Colonic mucosa (tissue), 4 donors: ENCODE data around the gene KRTAP2-3. TPM values are rescaled to one million over a fixed set of nuclear protein-coding genes. Genes with fewer than 3 reads are reported as not detected.
"Not testable (repeated sequence)": the region's sequence is repeated elsewhere in the genome, so short reads cannot be mapped to it uniquely, and the experiment has no call there.

ENCODE experiments used
- DNase-seq: peaks from one replicate; pipeline ENCODE4 v3.0.0-alpha.2; 2020
- H3K27ac ChIP-seq: fragments of 200-600 bp; one replicate; pipeline ENCODE4 v1.8.0; 2021
- H3K27me3 ChIP-seq: fragments of 200-600 bp; one replicate; pipeline ENCODE4 v1.8.0; 2021
- H3K36me3 ChIP-seq: fragments of 200-600 bp; one replicate; pipeline ENCODE4 v1.8.0; 2021
- H3K4me1 ChIP-seq: fragments of 200-600 bp; one replicate; pipeline ENCODE4 v1.8.0; 2021; ENCODE audit warnings: mild to moderate bottlenecking
- H3K4me3 ChIP-seq: fragments of 200-600 bp; one replicate; pipeline ENCODE4 v1.8.0; 2021
- H3K9ac ChIP-seq, 2 donors: one replicate each; pipeline ENCODE4 v1.7.0; 2013; ENCODE audit warnings: control low read depth in 2 of 2, low read depth in 2 of 2, low read length in 2 of 2
- H3K9me3 ChIP-seq: fragments of 200-600 bp; one replicate; pipeline ENCODE4 v1.8.0; 2021
- CTCF ChIP-seq: fragments of 200-600 bp; IDR thresholded peaks from one replicate; pipeline ENCODE4 v1.8.0; 2022; ENCODE audit warnings: antibody characterized with exemption, mild to moderate bottlenecking
- intact Hi-C: fragments of 100-400 bp; cut with DNase I; formaldehyde crosslinking; loops from one replicate; pipeline ENCODE4 v1.14.1; 2022
- total RNA-seq, 2 donors: library from RNA; stranded (reverse); fragmentation: NEBNext Ultra II Directional in 1 of 2; extraction: Animal tissue kit (Norgen Biotek cat#: 25700) in 1 of 2; gene quantifications; one replicate each; pipeline ENCODE4 v1.2.1, GENCODE V29; 2021
- donor health status: healthy.
- donor health status: DM: no; HTN: no; CAD: no.
- donor health status: DM: no; HTN: no; CAD: no.

Gene KRTAP2-3
- total RNA-seq: not detected

GRCh38 chr17:41060052-41060604 lies at the start of gene KRTAP2-3:
KRTAP2-3 (minus strand) TSS chr17:41060114; CDS start chr17:41060050, 64 bp downstream.
- Histone ChIP-seq H3K4me3 (no peak within 1 kb of the TSS), H3K9me3 (no peaks in the 10 kb centered on the region), H3K9ac (no peak within 1 kb of the TSS), H3K27ac (no peak within 1 kb of the TSS), H3K27me3 (no peaks in the 10 kb centered on the region), H3K4me1 (no peaks in the 10 kb centered on the region), H3K36me3 (no peaks in the 10 kb centered on the region)
- intact Hi-C loops: no loop called here
- no peak for TF ChIP-seq CTCF
- DNase-seq: no peak

GRCh38 chr17:41108728-41109386 lies 48.9 kb upstream of the KRTAP2-3 start:
- H3K27ac ChIP-seq, H3K36me3 ChIP-seq, H3K9ac ChIP-seq, H3K9me3 ChIP-seq, H3K4me3 ChIP-seq, H3K27me3 ChIP-seq, H3K4me1 ChIP-seq, DNase-seq, intact Hi-C loops: not testable (repeated sequence)

- Histone ChIP-seq H3K9me3 (no peaks in the 10 kb centered on the region), H3K27ac (no peak overlapping the region), H3K9ac (no peak overlapping the region), H3K36me3 (no peaks in the 10 kb centered on the region), H3K4me3 (no peak overlapping the region), H3K4me1 (no peaks in the 10 kb centered on the region), H3K27me3 (no peaks in the 10 kb centered on the region)
- intact Hi-C loops: no loop called here
- DNase-seq: no peak
- TF ChIP-seq CTCF: no peak
Observed at GRCh38 chr17:41107941-41108450, 48.1 kb upstream of the KRTAP2-3 start.

- H3K4me1 ChIP-seq, intact Hi-C loops, H3K27ac ChIP-seq, H3K9me3 ChIP-seq, DNase-seq, H3K36me3 ChIP-seq, H3K27me3 ChIP-seq, H3K9ac ChIP-seq, H3K4me3 ChIP-seq: not testable (repeated sequence)
Observed at GRCh38 chr17:41105347-41105746, 45.4 kb upstream of the KRTAP2-3 start, which contains the start of gene KRTAP4-9. KRTAP4-9 (plus strand) TSS chr17:41105389; CDS start chr17:41105389, 0 bp downstream.

- DNase-seq, H3K36me3 ChIP-seq, intact Hi-C loops, H3K4me3 ChIP-seq, H3K9ac ChIP-seq, H3K9me3 ChIP-seq, H3K27ac ChIP-seq, H3K4me1 ChIP-seq, H3K27me3 ChIP-seq: not testable (repeated sequence)
Observed at GRCh38 chr17:41104386-41105038, 44.6 kb upstream of the KRTAP2-3 start.

GRCh38 chr17:41103896-41104295 lies 44.0 kb upstream of the KRTAP2-3 start:
- TF ChIP-seq CTCF: no peak
- H3K9ac ChIP-seq: no peak overlapping the region
- H3K36me3 ChIP-seq: no peaks in the 10 kb centered on the region
- DNase-seq: no peak
- H3K27me3 ChIP-seq: no peaks in the 10 kb centered on the region
- H3K27ac ChIP-seq: no peak overlapping the region
- H3K4me3 ChIP-seq: no peak overlapping the region
- H3K9me3 ChIP-seq: no peaks in the 10 kb centered on the region
- H3K4me1 ChIP-seq: no peaks in the 10 kb centered on the region
- intact Hi-C loops: no loop called here
